Measurements from ENCODE around the gene GHR. TPM values are rescaled to one million over a fixed set of nuclear protein-coding genes. Genes with fewer than 3 reads are reported as not detected.

Gene GHR
- total RNA-seq, 1 experiment from 2014 or later, result not detected

GRCh38 chr5:42582723-42583122, 159.5 kb downstream of the GHR start:
- in situ Hi-C loops (cut with HindIII; ENCODE audit: low pct_unique_long_range_greater_than_20kb, low sequenced_read_pairs), result no loop called here

GRCh38 chr5:42583322-42583721, 160.1 kb downstream of the GHR start:
- peak; percentile 28 for DNase-seq (ENCODE audit: low read depth)
- in situ Hi-C loops (cut with HindIII; ENCODE audit: low pct_unique_long_range_greater_than_20kb, low sequenced_read_pairs), result no loop called here

More at GRCh38 chr5:42582723-42583122, 159.5 kb downstream of the GHR start:
- no peak for DNase-seq (ENCODE audit: low read depth)

GRCh38 chr5:42586625-42587024, 163.4 kb downstream of the GHR start:
- in situ Hi-C loops (cut with HindIII; ENCODE audit: low pct_unique_long_range_greater_than_20kb, low sequenced_read_pairs), result no loop called here
- no peak for DNase-seq (ENCODE audit: low read depth)

GRCh38 chr5:42587096-42587723, 164.0 kb downstream of the GHR start:
- in situ Hi-C loops (cut with HindIII; ENCODE audit: low pct_unique_long_range_greater_than_20kb, low sequenced_read_pairs), result no loop called here
- DNase-seq (ENCODE audit: low read depth), result no peak

GRCh38 chr5:42590566-42590965, 167.3 kb downstream of the GHR start:
- no peak for DNase-seq (ENCODE audit: low read depth)
- in situ Hi-C loops (cut with HindIII; ENCODE audit: low pct_unique_long_range_greater_than_20kb, low sequenced_read_pairs), result no loop called here

- in situ Hi-C loops (cut with HindIII; ENCODE audit: low pct_unique_long_range_greater_than_20kb, low sequenced_read_pairs), result no loop called here
- DNase-seq (ENCODE audit: low read depth), result no peak
Observed at GRCh38 chr5:42591015-42591414, 167.8 kb downstream of the GHR start.

GRCh38 chr5:42592401-42593140, 169.3 kb downstream of the GHR start:
- DNase-seq (ENCODE audit: low read depth), result no peak
- in situ Hi-C loops (cut with HindIII; ENCODE audit: low pct_unique_long_range_greater_than_20kb, low sequenced_read_pairs), result no loop called here

GRCh38 chr5:42593591-42593990, 170.4 kb downstream of the GHR start:
- no peak for DNase-seq (ENCODE audit: low read depth)
- in situ Hi-C loops (cut with HindIII; ENCODE audit: low pct_unique_long_range_greater_than_20kb, low sequenced_read_pairs), result no loop called here

GRCh38 chr5:42595597-42595996, 172.4 kb downstream of the GHR start:
- no peak for DNase-seq (ENCODE audit: low read depth)
- in situ Hi-C loops (cut with HindIII; ENCODE audit: low pct_unique_long_range_greater_than_20kb, low sequenced_read_pairs), result no loop called here

GRCh38 chr5:42596817-42597216, 173.6 kb downstream of the GHR start:
- in situ Hi-C loops (cut with HindIII; ENCODE audit: low pct_unique_long_range_greater_than_20kb, low sequenced_read_pairs), result no loop called here
- DNase-seq (ENCODE audit: low read depth), result no peak

GRCh38 chr5:42597318-42597937, 174.2 kb downstream of the GHR start:
- no peak for DNase-seq (ENCODE audit: low read depth)
- in situ Hi-C loops (cut with HindIII; ENCODE audit: low pct_unique_long_range_greater_than_20kb, low sequenced_read_pairs), result no loop called here

GRCh38 chr5:42598311-42598710, 175.1 kb downstream of the GHR start:
- in situ Hi-C loops (cut with HindIII; ENCODE audit: low pct_unique_long_range_greater_than_20kb, low sequenced_read_pairs), result no loop called here

GRCh38 chr5:42599106-42599505, 175.9 kb downstream of the GHR start:
- DNase-seq (ENCODE audit: low read depth), result no peak
- in situ Hi-C loops (cut with HindIII; ENCODE audit: low pct_unique_long_range_greater_than_20kb, low sequenced_read_pairs), result no loop called here

More at GRCh38 chr5:42598311-42598710, 175.1 kb downstream of the GHR start:
- no peak for DNase-seq (ENCODE audit: low read depth)

GRCh38 chr5:42600441-42600840, 177.2 kb downstream of the GHR start:
- in situ Hi-C loops (cut with HindIII; ENCODE audit: low pct_unique_long_range_greater_than_20kb, low sequenced_read_pairs), result no loop called here

GRCh38 chr5:42604171-42604711, 181.0 kb downstream of the GHR start:
- in situ Hi-C loops (cut with HindIII; ENCODE audit: low pct_unique_long_range_greater_than_20kb, low sequenced_read_pairs), result no loop called here
- DNase-seq (ENCODE audit: low read depth), result no peak

More at GRCh38 chr5:42600441-42600840, 177.2 kb downstream of the GHR start:
- DNase-seq (ENCODE audit: low read depth), result no peak

- no peak for DNase-seq (ENCODE audit: low read depth)
- in situ Hi-C loops (cut with HindIII; ENCODE audit: low pct_unique_long_range_greater_than_20kb, low sequenced_read_pairs), result no loop called here
Observed at GRCh38 chr5:42605490-42605889, 182.3 kb downstream of the GHR start.

GRCh38 chr5:42606464-42606869, 183.2 kb downstream of the GHR start:
- no peak for DNase-seq (ENCODE audit: low read depth)
- in situ Hi-C loops (cut with HindIII; ENCODE audit: low pct_unique_long_range_greater_than_20kb, low sequenced_read_pairs), result no loop called here

- in situ Hi-C loops (cut with HindIII; ENCODE audit: low pct_unique_long_range_greater_than_20kb, low sequenced_read_pairs), result no loop called here
- DNase-seq (ENCODE audit: low read depth), result no peak
Observed at GRCh38 chr5:42611437-42611836, 188.2 kb downstream of the GHR start.

GRCh38 chr5:42612750-42613366, 189.6 kb downstream of the GHR start:
- in situ Hi-C loops (cut with HindIII; ENCODE audit: low pct_unique_long_range_greater_than_20kb, low sequenced_read_pairs), result no loop called here
- no peak for DNase-seq (ENCODE audit: low read depth)
